CD4-positive, alpha-beta memory T cell (primary cell): ENCODE results near the gene PDPR. TPM values are rescaled to one million over a fixed set of nuclear protein-coding genes. Genes with fewer than 3 reads are reported as not detected.
A peak's percentile ranks its signal among the peaks of the same experiment; 100 is the strongest.
"Not testable (repeated sequence)": the region's sequence is repeated elsewhere in the genome, so short reads cannot be mapped to it uniquely, and the experiment has no call there.

ENCODE experiments used
- CTCF ChIA-PET: fragments of 350-600 bp; sonication (Branson Sonifier 250); formaldehyde crosslinking; loops from one replicate; lab custom pipeline; 2021; ENCODE audit warnings: inconsistent platforms; ENCODE audit not compliant: partially characterized antibody; lab: Charles Lee
- POLR2A ChIA-PET: fragments of 350-600 bp; sonication (Branson Sonifier 250); formaldehyde crosslinking; loops from one replicate; lab custom pipeline; 2021; ENCODE audit not compliant: partially characterized antibody; lab: Charles Lee
- DNase-seq, 5 donors: peaks; one replicate each; pipeline versions ENCODE4 v3.0.0 to v3.0.0-alpha.2; 2020 to 2022; ENCODE audit warnings: mixed read lengths in 1 of 5
- H3K27ac ChIP-seq: one replicate; pipeline ENCODE4 v1.7.0; 2013; ENCODE audit warnings: low read depth, low read length
- H3K27me3 ChIP-seq: 2 replicates; pipeline ENCODE4 v1.7.0; 2013; ENCODE audit warnings: mild to moderate bottlenecking, low read length, moderate library complexity; ENCODE audit not compliant: insufficient read depth
- H3K36me3 ChIP-seq: 2 replicates; pipeline ENCODE4 v1.7.0; 2013; ENCODE audit warnings: mild to moderate bottlenecking, low read length, moderate library complexity; ENCODE audit not compliant: insufficient read depth
- H3K4me1 ChIP-seq: 2 replicates; pipeline ENCODE4 v1.7.0; 2013; ENCODE audit warnings: mild to moderate bottlenecking, low read length, moderate library complexity; ENCODE audit not compliant: insufficient read depth
- H3K4me3 ChIP-seq, 2 donors: one replicate each; pipeline ENCODE4 v1.7.0; 2013; ENCODE audit warnings: low read length in 2 of 2, mild to moderate bottlenecking in 1 of 2
- H3K9me3 ChIP-seq, 2 donors: one replicate each; pipeline ENCODE4 v1.7.0; 2013; ENCODE audit warnings: low read length in 2 of 2, control low read depth in 1 of 2; ENCODE audit not compliant: control insufficient read depth in 1 of 2
- H3K27ac Mint-ChIP-seq, 7 donors: one replicate each; pipeline ENCODE4 v1.8.0; 2020 to 2021; ENCODE audit warnings: mixed read lengths in 7 of 7, mild to moderate bottlenecking in 6 of 7, inconsistent platforms in 3 of 7, moderate library complexity in 3 of 7
- H3K27me3 Mint-ChIP-seq, 2 donors: one replicate each; pipeline ENCODE4 v1.8.0; 2020 to 2021; ENCODE audit warnings: mixed read lengths in 2 of 2
- H3K36me3 Mint-ChIP-seq, 2 donors: one replicate each; pipeline ENCODE4 v1.8.0; 2020 to 2021; ENCODE audit warnings: mixed read lengths in 2 of 2, inconsistent platforms in 1 of 2, mild to moderate bottlenecking in 1 of 2
- H3K4me1 Mint-ChIP-seq, 4 donors: one replicate each; pipeline ENCODE4 v1.8.0; 2020 to 2021; ENCODE audit warnings: mixed read lengths in 4 of 4, mild to moderate bottlenecking in 1 of 4
- H3K4me3 Mint-ChIP-seq, 8 donors: one replicate each; pipeline ENCODE4 v1.8.0; 2020 to 2021; ENCODE audit warnings: mixed read lengths in 8 of 8, mild to moderate bottlenecking in 7 of 8, moderate library complexity in 6 of 8, inconsistent platforms in 3 of 8
- H3K9me3 Mint-ChIP-seq, 8 donors: one replicate each; pipeline ENCODE4 v1.8.0; 2020 to 2021; ENCODE audit warnings: mixed read lengths in 8 of 8, mild to moderate bottlenecking in 5 of 8, inconsistent platforms in 3 of 8, moderate library complexity in 1 of 8
- intact Hi-C: fragments of 100-400 bp; cut with micrococcal nuclease; formaldehyde crosslinking; loops from one replicate; pipeline ENCODE4 v1.15.1; 2023
- polyA plus RNA-seq, 2 donors: library from polyadenylated mRNA; unstranded; fragments of 300-500 nt; fragmentation: Illumina TruSeq; gene quantifications; one replicate each; pipeline ENCODE4 v1.2.3, GENCODE V29; 2021
- total RNA-seq, 2 experiments: library from RNA; stranded (reverse); gene quantifications; one replicate each; pipeline ENCODE4 v1.2.3, GENCODE V29; 2021

Gene PDPR
- total and polyA plus RNA-seq, 4 experiments from 2014 or later = 4.4 to 37.0 (median 23.8) TPM

GRCh38 chr16:70128844-70129243, 14.7 kb downstream of the PDPR start:
- H3K4me1 ChIP-seq, H3K27me3 Mint-ChIP-seq, POLR2A ChIA-PET, H3K27me3 ChIP-seq, H3K4me3 ChIP-seq, intact Hi-C loops, H3K27ac ChIP-seq, H3K4me3 Mint-ChIP-seq, H3K9me3 Mint-ChIP-seq, H3K9me3 ChIP-seq, DNase-seq, H3K4me1 Mint-ChIP-seq, H3K27ac Mint-ChIP-seq, CTCF ChIA-PET: not testable (repeated sequence)
- peaks cover 17% of the 10 kb centered on the region for H3K36me3 ChIP-seq
- peaks cover 53 to 63% of the 10 kb centered on the region in 2 donors for H3K36me3 Mint-ChIP-seq

DNA sequence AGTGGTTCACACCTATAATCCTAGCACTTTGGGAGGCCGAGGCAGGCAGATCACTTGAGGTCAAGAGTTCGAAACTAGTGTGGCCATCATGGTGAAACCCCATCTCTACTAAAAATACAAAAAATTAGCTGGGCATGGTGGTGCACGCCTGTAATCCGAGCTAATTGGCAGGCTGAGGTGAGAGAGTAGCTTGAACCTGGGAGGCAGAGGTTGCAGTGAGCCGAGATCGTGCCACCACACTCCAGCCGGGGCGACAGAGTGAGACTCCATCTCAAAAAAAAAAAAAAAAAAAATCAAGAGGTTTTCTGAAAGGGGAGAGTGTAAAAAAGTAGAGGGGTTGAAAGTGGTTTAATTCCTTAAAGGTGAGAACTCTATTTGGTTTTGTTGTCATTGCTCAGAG, 21.7 kb downstream of the PDPR start:
- CTCF ChIA-PET, H3K9me3 Mint-ChIP-seq, intact Hi-C loops, H3K9me3 ChIP-seq, H3K4me1 Mint-ChIP-seq, POLR2A ChIA-PET, H3K4me3 Mint-ChIP-seq, H3K27me3 Mint-ChIP-seq, H3K4me1 ChIP-seq, DNase-seq, H3K27ac ChIP-seq, H3K4me3 ChIP-seq, H3K27me3 ChIP-seq: not testable (repeated sequence)
- peaks cover 59 to 61% of the 10 kb centered on the region in 2 donors for H3K36me3 Mint-ChIP-seq
- H3K27ac Mint-ChIP-seq = peak overlapping the region in 1 of 7 donors; percentile 69
- H3K36me3 ChIP-seq = peaks cover 25% of the 10 kb centered on the region

- peaks cover 64% of the 10 kb centered on the region in 2 donors for H3K36me3 Mint-ChIP-seq
- H3K27ac Mint-ChIP-seq, H3K4me3 Mint-ChIP-seq, POLR2A ChIA-PET, H3K27me3 Mint-ChIP-seq, CTCF ChIA-PET, H3K27ac ChIP-seq, H3K9me3 Mint-ChIP-seq, H3K4me3 ChIP-seq, intact Hi-C loops, H3K4me1 Mint-ChIP-seq, H3K4me1 ChIP-seq, DNase-seq, H3K27me3 ChIP-seq, H3K9me3 ChIP-seq: not testable (repeated sequence)
- H3K36me3 ChIP-seq = peaks cover 25% of the 10 kb centered on the region
These were observed 22.5 kb downstream of the PDPR start for GRCh38 chr16:70136595-70136994.

DNA sequence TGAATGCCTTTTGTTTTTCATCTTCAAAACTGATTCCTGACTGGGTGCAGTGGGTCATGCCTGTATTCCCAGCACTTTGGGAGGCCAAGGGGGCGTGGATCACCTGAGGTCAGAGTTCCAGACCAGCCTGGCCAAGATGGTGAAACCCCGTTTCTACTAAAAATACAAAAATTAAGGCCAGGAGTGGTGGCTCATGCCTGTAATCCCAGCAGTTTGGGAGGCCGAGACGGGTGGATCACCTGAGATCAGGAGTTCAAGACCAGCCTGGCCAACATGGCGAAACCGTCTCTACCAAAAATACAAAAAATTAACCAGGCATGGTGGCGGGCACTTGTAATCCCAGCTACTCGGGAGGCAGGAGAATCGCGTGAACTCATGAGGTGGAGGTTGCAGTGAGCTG, 28.6 kb downstream of the PDPR start:
- peaks cover 24% of the 10 kb centered on the region for H3K36me3 ChIP-seq
- POLR2A ChIA-PET, H3K4me3 ChIP-seq, H3K9me3 ChIP-seq, CTCF ChIA-PET, intact Hi-C loops, H3K27ac ChIP-seq, H3K27me3 ChIP-seq, H3K9me3 Mint-ChIP-seq, H3K27ac Mint-ChIP-seq, H3K4me1 ChIP-seq, H3K27me3 Mint-ChIP-seq, H3K4me3 Mint-ChIP-seq, H3K4me1 Mint-ChIP-seq, DNase-seq: not testable (repeated sequence)
- peaks cover 52% of the 10 kb centered on the region in 2 donors for H3K36me3 Mint-ChIP-seq

DNA sequence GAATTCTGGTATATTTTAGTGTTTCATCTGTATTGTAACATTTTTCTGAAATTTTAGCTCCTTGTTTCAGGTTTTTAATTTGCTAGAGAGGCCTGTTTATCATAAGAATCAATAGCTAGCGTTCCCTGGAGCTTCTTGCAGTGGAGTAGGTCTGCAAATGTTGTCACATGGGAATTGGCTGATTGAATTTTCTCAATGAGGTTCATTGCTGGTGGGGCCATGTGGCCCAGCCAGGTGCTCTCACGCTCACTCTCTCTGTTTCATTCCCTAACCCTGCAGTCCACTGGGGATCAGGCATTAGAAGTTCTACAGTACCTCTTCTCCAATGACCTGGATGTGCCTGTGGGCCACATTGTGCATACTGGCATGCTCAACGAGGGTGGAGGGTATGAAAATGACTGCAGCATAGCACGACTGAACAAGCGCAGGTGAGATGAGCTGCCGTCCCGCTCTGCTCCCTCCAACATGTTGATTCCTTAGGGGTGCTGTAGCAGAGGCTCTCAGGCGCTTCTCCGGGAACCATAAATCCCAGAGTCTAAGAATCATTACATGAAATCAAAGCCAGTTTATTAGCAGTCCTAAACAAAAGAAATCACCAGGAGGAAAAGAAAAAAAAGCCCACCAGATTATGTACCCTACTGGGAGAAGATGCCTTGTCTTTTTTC, 29.2 kb downstream of the PDPR start:
- H3K36me3 ChIP-seq = peaks cover 26% of the 10 kb centered on the region
- Mint-ChIP-seq H3K36me3 (peaks cover 54 to 56% of the 10 kb centered on the region in 2 donors), H3K27ac (peak overlapping the region in 2 of 7 donors; percentile 35 to 62)
- H3K4me3 Mint-ChIP-seq, H3K4me1 Mint-ChIP-seq, H3K27ac ChIP-seq, H3K4me1 ChIP-seq, intact Hi-C loops, POLR2A ChIA-PET, H3K27me3 Mint-ChIP-seq, H3K4me3 ChIP-seq, H3K9me3 ChIP-seq, CTCF ChIA-PET, DNase-seq, H3K9me3 Mint-ChIP-seq, H3K27me3 ChIP-seq: not testable (repeated sequence)

DNA sequence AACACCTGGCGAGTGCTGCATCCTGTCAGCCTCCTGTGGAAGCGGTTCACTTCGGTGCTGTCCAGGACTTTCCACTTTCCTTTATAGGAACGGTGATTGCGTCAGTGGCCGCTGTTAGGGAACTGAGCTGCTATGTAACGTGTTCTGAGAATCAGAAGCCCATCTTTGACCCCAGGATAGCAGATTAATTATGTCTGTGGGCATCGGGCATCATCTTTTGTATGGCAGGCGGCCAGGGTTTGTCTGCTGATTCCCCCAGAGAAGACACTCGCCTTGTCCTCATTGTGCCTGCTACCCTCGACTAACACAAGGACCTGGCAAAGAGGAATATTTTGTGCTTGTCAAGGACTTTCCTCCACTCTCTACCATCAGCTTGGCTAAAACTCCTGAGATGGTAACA, 33.7 kb downstream of the PDPR start:
- not testable (repeated sequence) for H3K9me3 Mint-ChIP-seq, H3K4me3 Mint-ChIP-seq

GRCh38 chr16:70148453-70148852, 34.3 kb downstream of the PDPR start:
- H3K36me3 Mint-ChIP-seq = peaks cover 60 to 63% of the 10 kb centered on the region in 2 donors
- H3K27me3 Mint-ChIP-seq, H3K9me3 Mint-ChIP-seq, H3K27ac ChIP-seq, H3K27me3 ChIP-seq, DNase-seq, intact Hi-C loops, H3K4me1 Mint-ChIP-seq, POLR2A ChIA-PET, H3K4me3 ChIP-seq, CTCF ChIA-PET, H3K9me3 ChIP-seq, H3K4me1 ChIP-seq, H3K27ac Mint-ChIP-seq, H3K4me3 Mint-ChIP-seq: not testable (repeated sequence)
- peaks cover 49% of the 10 kb centered on the region for H3K36me3 ChIP-seq

More for the DNA sequence above, 33.7 kb downstream of the PDPR start:
- CTCF ChIA-PET, DNase-seq, H3K27ac ChIP-seq, H3K27me3 Mint-ChIP-seq, intact Hi-C loops, H3K27ac Mint-ChIP-seq, POLR2A ChIA-PET, H3K4me1 Mint-ChIP-seq, H3K27me3 ChIP-seq, H3K9me3 ChIP-seq, H3K4me1 ChIP-seq, H3K4me3 ChIP-seq: not testable (repeated sequence)
- peaks cover 58 to 62% of the 10 kb centered on the region in 2 donors for H3K36me3 Mint-ChIP-seq
- H3K36me3 ChIP-seq = peaks cover 48% of the 10 kb centered on the region
